Limb (tissue), 2 donors: ENCODE data around the gene FFAR1.
"Not testable (repeated sequence)": the region's sequence is repeated elsewhere in the genome, so short reads cannot be mapped to it uniquely, and the experiment has no call there.

Source experiments
- DNase-seq, 2 donors: peaks; one replicate each; pipeline ENCODE4 v3.0.0-alpha.2; 2016; ENCODE audit errors: extremely low spot score in 2 of 2

Gene FFAR1

DNA sequence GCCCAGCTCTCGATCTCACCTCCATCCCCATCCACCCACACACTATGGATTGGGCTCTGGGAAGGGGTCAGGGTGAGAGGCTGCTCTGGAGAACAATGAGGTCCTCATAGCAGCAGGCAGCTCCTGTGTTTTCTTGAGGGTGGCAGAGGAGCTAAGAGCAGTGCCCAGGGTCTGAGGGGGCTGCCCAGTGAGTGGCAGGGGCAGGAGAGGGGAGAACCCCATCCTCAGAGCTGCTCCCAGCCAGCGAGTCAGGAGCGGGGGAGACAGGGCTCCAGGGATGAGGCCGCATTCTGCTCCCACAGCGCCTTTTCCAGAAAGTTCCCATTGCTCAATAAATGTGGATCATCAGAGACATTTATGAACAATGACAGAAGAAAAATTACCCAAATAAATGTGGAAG, 12.4 kb downstream of the FFAR1 start:
- not testable (repeated sequence) for DNase-seq

DNA sequence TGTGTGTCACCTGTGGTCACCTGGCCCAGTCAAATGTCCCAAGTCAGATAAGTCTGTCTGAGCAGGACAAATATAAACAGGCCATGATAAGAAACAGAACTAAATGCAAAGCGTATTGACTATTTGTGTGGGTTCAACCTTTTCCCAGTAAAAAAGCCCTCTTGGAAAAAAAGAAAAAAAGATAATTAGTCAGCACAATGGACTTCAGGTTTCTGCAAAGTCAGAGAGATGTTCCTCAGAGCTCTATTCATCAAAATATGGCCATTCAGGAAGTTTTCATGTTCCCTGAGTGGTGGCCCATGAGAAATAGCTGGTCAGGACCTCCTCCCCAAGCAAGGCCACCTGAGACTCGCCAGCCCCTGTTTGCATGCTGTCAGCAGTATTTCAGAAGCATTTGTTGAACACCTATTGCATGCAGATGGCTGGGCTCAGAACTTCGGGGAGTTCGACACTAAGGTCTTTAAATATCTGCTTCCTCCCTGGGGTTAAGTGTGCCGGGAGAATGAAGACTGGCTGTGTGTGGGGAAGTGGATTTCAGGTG, 13.2 kb downstream of the FFAR1 start:
- no peak for DNase-seq

DNA sequence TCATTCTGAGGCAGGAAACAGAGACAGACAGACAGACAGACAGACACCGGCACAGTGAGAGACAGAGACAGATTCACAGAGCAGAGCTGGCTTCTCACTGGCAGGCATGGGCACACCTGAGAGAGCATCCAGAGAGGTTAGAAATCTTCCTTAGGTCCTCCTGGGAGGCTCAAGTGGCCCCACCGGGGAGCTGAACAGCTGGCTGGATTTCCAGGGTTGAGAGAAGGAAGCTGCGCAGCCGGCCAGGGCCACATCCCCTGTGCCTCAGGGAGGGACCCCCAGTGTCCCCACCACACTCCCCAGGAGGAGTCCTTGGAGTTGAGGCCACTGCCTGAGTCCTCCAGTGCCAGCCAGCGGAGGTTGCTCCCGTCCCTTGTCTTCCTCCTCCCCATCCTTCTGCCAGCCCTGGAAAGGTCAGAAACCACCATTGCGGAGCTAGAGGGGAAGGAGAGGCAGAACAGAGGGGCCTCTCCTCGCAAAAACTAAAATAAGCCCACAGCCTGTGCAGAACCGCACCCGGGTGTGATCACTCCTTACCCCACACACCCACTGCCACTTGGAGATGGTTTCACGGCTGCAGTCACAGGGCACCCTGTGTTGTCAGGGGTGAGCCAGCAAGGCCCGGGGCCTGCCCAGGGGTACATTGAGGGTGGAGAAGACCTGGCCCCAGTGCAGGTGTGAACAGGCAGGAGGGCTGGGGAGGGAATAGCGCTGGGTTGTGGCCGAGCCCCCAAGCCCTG, 14.7 kb downstream of the FFAR1 start:
- no peak for DNase-seq

DNA sequence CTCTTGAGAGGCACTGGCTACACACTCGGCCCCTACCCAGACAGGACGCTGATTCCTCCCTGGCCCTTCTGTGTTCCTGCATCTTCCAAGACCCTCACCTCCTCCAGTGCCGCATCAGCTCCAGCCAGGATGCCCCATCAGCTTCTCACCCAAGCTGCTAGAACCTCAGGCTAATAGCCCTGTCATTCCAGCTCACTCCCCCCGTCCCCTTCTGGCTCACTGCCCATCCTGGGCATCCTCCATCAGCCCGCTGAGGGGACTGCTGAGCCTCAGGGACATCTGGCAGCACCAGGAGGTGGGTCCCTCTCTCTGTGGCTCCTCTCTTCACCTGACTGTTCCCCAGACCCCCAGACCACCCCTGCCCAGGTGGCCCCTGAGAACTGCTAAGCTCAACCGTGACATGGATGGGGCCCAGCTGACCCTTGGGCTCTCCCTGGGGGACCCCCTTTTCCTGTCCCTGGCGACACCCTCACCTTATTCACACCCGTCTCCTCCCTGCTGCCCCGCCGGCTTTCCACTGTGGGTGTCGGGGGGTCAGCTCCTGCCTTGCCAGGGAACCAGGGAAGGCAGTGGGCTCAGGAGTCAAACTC, 15.4 kb downstream of the FFAR1 start:
- no peak for DNase-seq

DNA sequence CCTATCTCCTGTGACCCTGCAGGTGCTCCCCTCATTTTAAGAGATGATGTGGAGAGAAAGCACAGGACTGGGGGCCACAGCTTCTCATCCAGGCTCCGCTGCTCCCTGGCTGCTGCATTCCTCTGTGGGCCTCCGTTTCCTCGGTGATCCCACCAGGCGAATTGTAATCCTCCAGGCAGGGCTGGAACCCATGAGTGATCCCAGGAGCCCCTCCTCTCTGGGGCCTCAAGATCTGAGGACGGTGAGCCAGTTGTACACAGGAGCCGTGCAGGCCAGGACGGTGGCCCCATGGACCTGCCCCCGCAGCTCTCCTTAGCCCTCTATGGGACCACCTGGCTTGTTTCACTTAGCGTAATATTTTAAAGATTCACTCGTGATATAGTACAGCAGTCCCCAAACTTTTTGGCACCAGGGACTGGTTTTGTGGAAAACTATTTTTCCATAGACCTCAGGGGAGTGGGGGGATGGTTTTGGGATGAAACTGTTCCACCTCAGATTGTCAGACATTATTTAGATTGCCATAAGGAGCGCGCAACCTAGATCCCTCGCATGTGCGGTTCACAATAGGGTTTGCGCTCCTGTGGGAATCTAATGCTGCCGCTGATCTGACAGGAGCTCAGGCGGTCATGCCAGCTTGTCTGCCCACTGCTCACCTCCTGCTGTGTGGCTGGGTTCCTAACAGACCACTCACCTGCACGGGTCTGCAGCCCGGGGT, 16.2 kb downstream of the FFAR1 start:
- DNase-seq: no peak

DNA sequence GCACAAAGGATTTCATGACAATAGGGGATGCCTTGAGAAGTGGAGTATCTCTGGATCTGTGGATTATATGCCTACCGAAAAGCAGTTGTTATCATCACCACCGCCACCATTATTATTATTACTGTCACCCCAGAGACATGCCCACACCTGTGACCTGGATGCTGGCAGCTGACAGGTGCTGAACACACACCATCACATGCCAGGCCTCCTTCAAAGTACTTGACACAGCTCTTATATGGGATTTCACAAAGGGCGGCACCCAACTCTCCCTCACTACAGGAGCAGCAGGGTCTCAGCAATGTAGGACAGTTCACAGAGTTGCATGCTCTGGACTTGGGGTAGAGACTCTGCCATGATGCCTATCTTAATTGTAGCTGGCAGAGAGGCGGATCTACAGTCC, 17.6 kb downstream of the FFAR1 start:
- no peak for DNase-seq

DNA sequence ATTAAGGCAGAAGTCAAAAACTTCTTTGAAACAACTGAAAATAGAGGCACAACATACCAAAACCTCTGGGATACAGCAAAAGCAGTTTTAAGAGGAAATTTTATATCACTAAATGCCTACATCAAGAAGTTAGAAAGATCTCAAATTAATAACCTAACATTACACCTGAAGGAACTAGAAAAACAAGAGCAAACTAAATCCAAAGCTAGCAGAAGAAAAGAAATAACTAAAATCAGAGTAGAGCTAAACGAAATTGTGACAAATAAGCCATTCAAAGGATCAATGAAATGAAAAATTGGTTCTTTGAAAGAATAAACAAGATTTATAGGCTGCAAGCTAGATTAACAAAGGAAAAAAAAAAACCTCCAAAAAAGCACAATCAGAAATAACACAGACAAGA, 20.7 kb downstream of the FFAR1 start:
- no peak for DNase-seq

DNA sequence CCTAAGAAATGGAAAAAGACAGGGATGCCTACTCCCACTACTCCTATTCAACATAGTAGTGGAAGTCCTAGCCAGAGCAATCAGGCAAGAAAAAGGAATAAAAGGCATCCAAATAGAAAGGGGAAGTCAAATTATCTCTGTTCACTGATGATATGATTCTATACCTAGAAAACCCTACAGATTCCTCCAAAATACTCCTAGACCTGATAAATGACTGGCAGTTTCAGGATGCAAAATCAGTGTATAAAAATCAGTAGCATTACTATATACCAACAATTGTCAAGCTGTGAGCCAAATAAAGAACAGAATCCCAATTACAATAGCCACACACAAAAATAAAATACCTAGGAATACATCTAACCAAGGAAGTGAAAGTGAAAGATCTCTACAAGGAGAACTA, 21.8 kb downstream of the FFAR1 start:
- DNase-seq: no peak

DNA sequence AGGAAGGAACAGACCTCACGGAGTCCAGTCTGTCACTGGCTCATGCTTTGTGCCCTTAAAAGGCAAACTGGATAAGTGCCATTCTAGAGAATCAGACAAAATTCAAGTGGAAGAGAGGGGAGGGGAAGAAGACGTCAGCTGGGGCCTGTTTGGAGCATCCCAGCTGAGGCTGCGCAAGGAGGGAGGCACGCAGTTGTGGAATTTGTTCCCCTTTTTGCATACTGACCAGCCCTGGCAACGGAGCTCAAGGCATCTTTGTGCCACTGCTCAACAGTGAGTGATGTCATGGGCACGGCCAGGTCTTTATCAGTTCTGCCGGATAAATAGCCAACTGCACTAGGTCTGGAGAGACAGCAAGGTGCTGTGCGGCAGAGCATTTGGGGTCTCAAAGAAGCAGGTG, 23.0 kb downstream of the FFAR1 start, which contains the start of gene GPR42:
Gene GPR42 (plus strand): TSS at position 347 of the 400 bp plus-strand sequence. CDS start 292 bp downstream, outside the sequence.
- DNase-seq: no peak

DNA sequence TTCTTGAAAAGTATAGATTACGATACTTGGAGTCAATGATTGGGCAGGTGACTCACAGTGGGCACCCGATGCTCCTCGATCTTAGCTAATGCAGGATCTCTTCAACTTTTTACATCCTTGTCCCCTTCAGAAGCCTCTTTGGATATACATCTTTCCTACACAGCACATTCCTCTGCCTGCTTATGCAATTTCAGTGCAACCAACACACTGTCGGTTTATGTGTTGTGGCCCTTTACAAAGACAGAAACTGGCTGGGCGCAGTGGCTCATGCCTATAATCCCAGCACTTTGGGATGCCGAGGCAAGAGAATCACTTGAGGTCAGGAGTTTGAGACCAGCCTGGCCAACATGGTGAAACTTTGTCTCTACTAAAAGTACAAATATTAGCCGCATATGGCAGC, 25.8 kb downstream of the FFAR1 start:
- no peak for DNase-seq

DNA sequence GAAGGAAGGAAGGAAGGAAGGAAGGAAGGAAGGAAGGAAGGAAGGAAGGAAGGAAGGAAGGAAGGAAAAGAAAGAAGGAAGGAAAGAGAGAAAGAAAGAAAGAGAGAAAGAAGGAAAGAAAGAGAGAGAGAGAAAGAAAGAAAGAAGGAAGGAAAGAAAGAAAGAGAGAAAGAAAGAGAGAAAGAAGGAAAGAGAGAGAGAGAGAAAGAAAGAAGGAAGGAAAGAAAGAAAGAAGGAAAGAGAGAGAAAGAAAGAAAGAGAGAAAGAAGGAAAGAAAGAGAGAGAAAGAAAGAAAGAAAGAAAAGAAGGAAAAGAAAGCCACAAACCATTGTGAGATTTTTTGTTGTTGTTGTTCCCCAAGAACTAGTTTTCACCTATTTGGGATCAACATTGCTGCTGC, 26.3 kb downstream of the FFAR1 start:
- DNase-seq: not testable (repeated sequence)

DNA sequence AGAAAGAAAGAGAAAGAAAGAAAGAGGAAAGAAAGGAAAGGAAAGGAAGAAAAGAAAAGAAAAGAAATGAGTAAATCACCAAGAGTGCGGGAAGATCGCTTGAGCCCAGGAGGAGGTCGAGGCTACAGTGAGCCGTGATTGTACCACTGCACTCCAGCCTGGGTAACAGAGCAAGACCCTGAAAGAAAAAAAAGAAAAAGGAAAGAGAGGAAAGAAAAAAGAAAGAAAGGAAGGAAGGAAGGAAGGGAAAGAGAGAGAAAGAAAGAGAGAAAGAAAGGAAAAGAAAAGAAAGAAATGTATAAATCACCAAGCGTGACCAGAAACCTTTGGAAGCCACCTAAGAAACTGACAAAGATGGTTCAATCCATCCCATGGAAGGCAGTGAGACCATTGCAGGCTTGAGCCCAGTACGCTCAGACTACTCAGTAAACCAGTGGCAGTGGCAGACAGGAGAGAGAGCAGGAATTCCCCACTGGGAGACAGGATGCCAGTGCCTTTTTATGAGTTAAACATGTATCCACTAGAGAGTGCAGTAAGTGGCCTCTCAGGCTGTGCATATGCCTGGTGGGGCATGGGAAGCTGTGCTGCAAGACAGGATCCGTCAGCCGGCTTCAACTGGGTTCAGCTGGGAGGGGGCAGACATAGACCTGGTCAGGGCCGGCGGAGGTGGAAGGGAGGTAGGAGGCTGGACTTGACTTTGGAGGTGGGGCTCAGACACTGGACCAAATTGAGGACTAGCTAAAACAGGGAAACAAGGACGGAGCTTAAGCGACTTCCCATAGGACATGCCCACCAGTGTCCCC, 28.0 kb downstream of the FFAR1 start:
- no peak for DNase-seq

DNA sequence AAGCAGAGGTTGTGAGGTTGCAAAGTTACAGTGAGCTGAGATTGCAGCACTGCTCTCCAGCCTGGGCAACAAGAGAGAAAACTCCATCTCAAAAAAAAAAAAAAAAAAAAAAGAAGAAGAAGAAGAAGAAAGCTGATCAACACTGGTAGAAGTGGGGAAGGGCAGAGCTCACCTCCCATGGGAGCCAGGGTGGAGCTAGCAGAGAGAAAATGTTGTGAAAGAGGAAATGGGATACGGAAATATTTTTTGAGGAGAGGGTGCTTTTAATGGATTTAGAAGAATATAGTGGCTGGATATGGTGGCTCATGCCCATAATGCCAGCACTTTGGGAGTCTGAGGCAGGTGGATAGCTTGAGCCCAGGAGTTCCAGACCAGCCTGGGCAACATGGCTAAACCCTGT, 30.0 kb downstream of the FFAR1 start:
- no peak for DNase-seq

DNA sequence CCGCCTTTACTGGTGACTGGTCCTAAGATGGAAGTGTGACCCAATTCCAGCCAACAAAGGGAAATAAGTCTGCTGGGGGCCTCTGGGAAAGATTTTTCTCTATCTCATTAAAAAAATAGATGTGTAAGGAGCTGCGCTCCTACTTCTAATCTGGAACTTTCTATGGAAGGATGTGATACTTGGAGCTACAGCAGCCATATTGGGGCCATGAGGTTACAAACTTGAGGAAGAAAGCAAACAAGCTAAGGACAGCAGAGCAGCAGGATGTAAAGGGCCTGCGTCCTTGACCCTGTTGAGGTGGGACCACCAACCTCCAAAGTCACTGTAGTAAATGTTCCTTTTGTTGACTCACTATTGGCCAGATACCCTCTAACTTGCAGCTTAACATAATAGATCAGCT, 30.7 kb downstream of the FFAR1 start:
- no peak for DNase-seq

DNA sequence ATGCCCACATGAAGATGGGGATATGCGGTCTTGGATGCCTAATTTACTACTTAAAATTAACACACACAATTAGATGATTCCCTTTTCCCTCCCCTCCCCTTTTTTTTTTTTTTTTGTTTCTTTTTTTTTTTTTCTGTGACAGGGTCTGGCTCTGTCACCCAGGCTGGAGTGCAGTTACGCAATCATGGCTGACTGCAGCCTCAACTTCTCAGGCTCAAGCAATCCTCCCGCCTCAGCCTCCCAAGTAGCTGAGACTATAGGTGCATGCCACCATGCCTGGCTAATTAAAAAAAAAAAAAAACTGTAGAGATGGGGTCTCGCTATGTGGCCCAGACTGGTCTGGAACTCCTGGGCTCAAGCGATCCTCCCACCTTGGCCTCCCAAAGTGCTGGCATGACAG, 31.8 kb downstream of the FFAR1 start:
- not testable (repeated sequence) for DNase-seq

DNA sequence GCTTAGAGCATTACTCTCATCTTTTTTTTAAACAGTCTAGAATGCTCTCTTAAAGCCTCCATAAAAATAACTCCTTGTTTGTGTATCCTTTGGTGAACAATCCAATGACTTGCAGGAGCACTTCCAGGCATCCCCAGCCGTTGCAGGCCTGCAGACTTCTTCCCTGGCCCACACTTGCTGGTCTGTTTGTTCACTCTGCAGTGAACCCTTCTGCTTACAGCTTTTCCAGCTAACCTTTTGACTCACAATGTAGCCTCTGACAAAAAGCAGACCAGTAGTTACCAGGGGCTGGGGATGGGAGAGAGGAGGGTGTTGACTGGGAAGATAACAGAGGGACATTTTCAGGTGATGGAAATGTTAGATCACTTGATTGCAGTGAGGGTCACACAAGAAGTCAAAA, 32.3 kb downstream of the FFAR1 start:
- no peak for DNase-seq

DNA sequence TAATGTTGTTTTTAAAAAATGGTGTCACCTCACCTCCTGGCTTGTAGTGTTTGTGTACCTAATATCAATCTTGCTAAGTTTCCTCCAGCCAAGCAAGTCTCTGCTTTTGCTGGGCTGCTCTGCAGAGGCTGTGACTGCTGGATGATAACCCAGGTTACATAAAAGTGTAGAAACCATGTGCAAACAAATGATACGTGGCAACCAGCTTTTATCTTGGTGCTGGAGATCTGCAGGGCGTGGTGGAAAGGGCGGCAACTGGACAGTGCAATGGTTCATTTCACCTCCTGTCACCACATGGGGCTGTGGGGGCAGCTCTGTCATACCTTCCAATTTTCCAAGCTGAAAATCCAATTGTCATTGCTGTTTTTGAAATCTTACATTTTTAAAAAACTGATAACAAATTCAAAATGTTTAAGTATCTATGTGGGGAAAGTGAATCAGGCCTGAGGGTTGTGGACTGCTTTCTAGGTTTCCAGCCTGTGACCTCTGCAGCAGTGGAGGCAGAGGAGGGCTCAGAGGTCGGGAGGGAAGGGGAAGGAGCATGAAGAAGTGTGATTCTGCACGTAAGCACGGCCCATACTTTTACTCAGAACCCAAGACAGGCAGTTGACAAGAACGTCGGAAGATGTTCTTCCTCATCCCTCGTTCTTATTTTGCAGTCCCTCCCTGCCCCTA, 32.9 kb downstream of the FFAR1 start:
- no peak for DNase-seq

DNA sequence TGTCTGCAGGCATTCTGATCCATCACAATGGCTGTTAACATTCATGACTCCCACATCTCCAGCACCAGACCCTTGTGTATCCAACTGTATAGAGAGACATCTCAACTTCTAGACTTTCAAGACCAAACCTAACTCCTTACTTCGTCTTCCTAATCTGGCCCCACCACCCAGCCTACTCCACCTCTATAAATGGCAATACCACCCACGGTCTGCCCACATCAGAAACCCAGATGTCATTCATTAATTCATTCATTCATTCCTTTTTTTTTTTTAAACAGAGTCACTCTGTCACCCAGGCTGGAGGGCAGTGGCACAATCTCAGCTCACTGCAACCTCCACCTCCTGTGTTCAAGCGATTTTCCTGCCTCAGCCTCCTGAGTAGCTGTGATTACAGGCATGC, 33.6 kb downstream of the FFAR1 start:
- DNase-seq: no peak

DNA sequence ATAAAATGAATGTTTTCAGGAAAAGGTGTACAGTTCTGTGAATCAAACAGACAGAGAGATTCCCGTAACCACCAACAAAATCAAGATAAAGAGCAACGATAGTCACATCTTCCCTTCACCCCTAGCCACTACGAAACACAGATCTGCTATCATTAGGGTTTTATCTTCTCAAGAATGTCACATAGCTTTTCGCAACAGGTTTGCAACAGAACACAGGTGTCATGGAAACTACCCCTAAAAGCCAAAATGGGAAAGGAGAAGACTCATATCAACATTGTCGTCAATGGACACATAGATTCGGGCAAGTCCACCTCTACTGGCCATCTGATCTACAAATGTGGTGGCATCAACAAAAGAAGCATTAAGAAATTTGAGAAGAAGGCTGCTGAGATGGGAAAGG, 34.2 kb downstream of the FFAR1 start:
- DNase-seq: no peak

DNA sequence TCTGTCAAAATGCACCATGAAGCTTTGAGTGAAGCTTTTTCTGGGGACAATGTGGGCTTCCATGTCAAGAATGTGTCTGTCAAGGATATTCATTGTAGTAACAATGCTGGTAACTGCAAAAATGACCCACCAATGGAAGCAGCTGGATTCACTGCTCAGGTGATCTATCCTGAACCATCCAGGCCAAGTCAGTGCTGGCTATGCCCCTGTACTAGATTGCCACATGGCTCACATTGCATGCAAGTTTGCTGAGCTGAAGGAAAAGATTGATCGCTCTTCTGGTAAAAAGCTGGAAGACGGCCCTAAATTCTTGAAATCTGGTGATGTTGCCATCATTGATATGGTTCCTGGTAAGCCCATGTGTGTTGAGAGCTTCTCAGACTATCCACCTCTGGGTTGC, 35.8 kb downstream of the FFAR1 start:
- no peak for DNase-seq
